Kidney epithelial cell (primary cell): ENCODE measurements around the gene DNAJC15. TPM values are rescaled to one million over a fixed set of nuclear protein-coding genes. Genes with fewer than 3 reads are reported as not detected.

ENCODE experiments used
- DNase-seq: peaks from one replicate; pipeline ENCODE4 v3.0.0-alpha.2; 2010; ENCODE audit warnings: low read depth
- H3K27me3 ChIP-seq: 2 replicates; pipeline ENCODE4 v1.6.0; 2011; ENCODE audit warnings: low read length; ENCODE audit not compliant: control insufficient read depth, insufficient read depth
- H3K36me3 ChIP-seq: 2 replicates; pipeline ENCODE4 v1.5.1; 2011; ENCODE audit warnings: low read length; ENCODE audit not compliant: control insufficient read depth, insufficient read depth
- H3K4me3 ChIP-seq: 2 replicates; pipeline ENCODE4 v1.5.1; 2011; ENCODE audit warnings: low read depth, mild to moderate bottlenecking, control low read depth, low read length
- CTCF ChIP-seq: IDR thresholded peaks from 2 replicates; pipeline ENCODE4 v1.5.1; 2011; ENCODE audit warnings: mild to moderate bottlenecking, moderate library complexity, low read length, control low read depth, inconsistent platforms; ENCODE audit not compliant: insufficient read depth, poor library complexity, severe bottlenecking
- total RNA-seq: library from RNA; depleted of rRNA; stranded (reverse); fragments of >200 nt; gene quantifications from 2 replicates; pipeline ENCODE4 v1.2.3, GENCODE V29; 2015

The DNAJC15 gene
- 16.0 and 23.8 TPM in 2 replicates for total RNA-seq

- no peaks in the 10 kb centered on the region for H3K27me3 ChIP-seq
- peak within 1 kb of the TSS; percentile 52 for H3K4me3 ChIP-seq
- H3K36me3 ChIP-seq: no peaks in the 10 kb centered on the region
- no peak for DNase-seq
- peak; percentile 8 for TF ChIP-seq CTCF
These were observed at the start of gene DNAJC15 for GRCh38 chr13:43023289-43023963. Gene DNAJC15 (plus strand): TSS chr13:43023586. CDS start chr13:43023627, 41 bp downstream.

GRCh38 chr13:42976066-42976465 is 47.3 kb upstream of the DNAJC15 start:
- DNase-seq: no peak
- Histone ChIP-seq H3K4me3 (no peak overlapping the region), H3K27me3 (no peaks in the 10 kb centered on the region), H3K36me3 (no peaks in the 10 kb centered on the region)
- no peak for TF ChIP-seq CTCF

- Histone ChIP-seq H3K27me3 (no peaks in the 10 kb centered on the region), H3K4me3 (no peak overlapping the region), H3K36me3 (no peaks in the 10 kb centered on the region)
- TF ChIP-seq CTCF: no peak
- no peak for DNase-seq
These were observed 46.1 kb upstream of the DNAJC15 start for GRCh38 chr13:42977219-42977659.

- TF ChIP-seq CTCF: no peak
- no peak for DNase-seq
- H3K36me3 ChIP-seq: no peaks in the 10 kb centered on the region
- no peaks in the 10 kb centered on the region for H3K27me3 ChIP-seq
- H3K4me3 ChIP-seq: no peak overlapping the region
These were observed 42.1 kb upstream of the DNAJC15 start for GRCh38 chr13:42981317-42981716.

GRCh38 chr13:42981853-42982252 is 41.5 kb upstream of the DNAJC15 start:
- no peak overlapping the region for H3K4me3 ChIP-seq
- H3K27me3 ChIP-seq: no peaks in the 10 kb centered on the region
- no peak for TF ChIP-seq CTCF
- no peaks in the 10 kb centered on the region for H3K36me3 ChIP-seq
- DNase-seq: no peak

- Histone ChIP-seq H3K36me3 (no peaks in the 10 kb centered on the region), H3K4me3 (no peak overlapping the region), H3K27me3 (no peaks in the 10 kb centered on the region)
- TF ChIP-seq CTCF: no peak
- DNase-seq: no peak
These were observed 39.4 kb upstream of the DNAJC15 start for GRCh38 chr13:42984026-42984425.
